MM.1S (cell line): ENCODE results near the gene XRCC6.

Experiments used
- DNase-seq: peaks from one replicate; pipeline ENCODE4 v3.0.0-alpha.2; 2015
- H2AFZ ChIP-seq: fragments of 300-600 bp; sonication (generic); 2 replicates; pipeline ENCODE4 v1.6.0; 2016; ENCODE audit warnings: antibody characterized with exemption, low read length
- H3F3A ChIP-seq: fragments of 300-600 bp; sonication (generic); 2 replicates; pipeline ENCODE4 v1.6.1; 2016; ENCODE audit warnings: mild to moderate bottlenecking, antibody characterized with exemption, low read length, moderate library complexity, mixed read lengths; ENCODE audit not compliant: insufficient read depth
- H3K27ac ChIP-seq: fragments of 300-600 bp; sonication (generic); 2 replicates; pipeline ENCODE4 v1.5.1; 2016; ENCODE audit warnings: mild to moderate bottlenecking, low read length
- H3K27me3 ChIP-seq: fragments of 300-600 bp; sonication (generic); replicated peaks from 2 replicates; pipeline ENCODE4 v1.6.0; 2016; ENCODE audit warnings: low read length; ENCODE audit not compliant: insufficient read depth
- H3K36me3 ChIP-seq: fragments of 300-600 bp; sonication (generic); replicated peaks from 2 replicates; pipeline ENCODE4 v1.6.1; 2016; ENCODE audit warnings: mild to moderate bottlenecking, low read length, mixed read lengths; ENCODE audit not compliant: insufficient read depth
- H3K4me1 ChIP-seq: fragments of 300-600 bp; sonication (generic); 2 replicates; pipeline ENCODE4 v1.6.1; 2016; ENCODE audit warnings: low read length, mixed read lengths
- H3K4me2 ChIP-seq: fragments of 300-600 bp; sonication (generic); 2 replicates; pipeline ENCODE4 v1.6.0; 2016; ENCODE audit warnings: low read depth, low read length
- H3K4me3 ChIP-seq: fragments of 300-600 bp; sonication (generic); 2 replicates; pipeline ENCODE4 v1.5.1; 2016; ENCODE audit warnings: low read length, mixed read lengths
- H3K79me2 ChIP-seq: fragments of 300-600 bp; sonication (generic); 2 replicates; pipeline ENCODE4 v1.6.1; 2016; ENCODE audit warnings: mixed run types, low read length, mixed read lengths
- H3K9ac ChIP-seq: fragments of 300-600 bp; sonication (generic); 2 replicates; pipeline ENCODE4 v1.6.1; 2016; ENCODE audit warnings: low read length, mixed read lengths
- H3K9me2 ChIP-seq: fragments of 300-600 bp; sonication (generic); replicated peaks from 2 replicates; pipeline ENCODE4 v1.6.1; 2016; ENCODE audit warnings: mild to moderate bottlenecking, low read length, mixed read lengths; ENCODE audit not compliant: insufficient read depth
- H3K9me3 ChIP-seq: fragments of 300-600 bp; sonication (generic); replicated peaks from 2 replicates; pipeline ENCODE4 v1.6.1; 2016; ENCODE audit warnings: mild to moderate bottlenecking, low read length, mixed read lengths; ENCODE audit not compliant: insufficient read depth
- H4K20me1 ChIP-seq: fragments of 300-600 bp; sonication (generic); 2 replicates; pipeline ENCODE4 v1.6.1; 2016; ENCODE audit warnings: mild to moderate bottlenecking, low read length, moderate library complexity, mixed read lengths; ENCODE audit not compliant: insufficient read depth
- EZH2 ChIP-seq: fragments of 300-600 bp; sonication (generic); optimal IDR thresholded peaks from 2 replicates; pipeline ENCODE3; 2017; ENCODE audit warnings: low read depth, mild to moderate bottlenecking, antibody characterized with exemption, low read length, mixed read lengths
- EZH2phosphoT487 ChIP-seq: fragments of 300-600 bp; sonication (generic); IDR thresholded peaks from 2 replicates; pipeline ENCODE4 v1.6.1; 2018; ENCODE audit warnings: antibody characterized with exemption, low read length
- TF ChIP-seq, protein P1 (sequence below): fragments of 300-600 bp; sonication (generic); IDR thresholded peaks from 2 replicates; pipeline ENCODE4 v1.5.1; 2016; ENCODE audit warnings: antibody characterized with exemption, low read length, mixed read lengths

The XRCC6 gene

DNA sequence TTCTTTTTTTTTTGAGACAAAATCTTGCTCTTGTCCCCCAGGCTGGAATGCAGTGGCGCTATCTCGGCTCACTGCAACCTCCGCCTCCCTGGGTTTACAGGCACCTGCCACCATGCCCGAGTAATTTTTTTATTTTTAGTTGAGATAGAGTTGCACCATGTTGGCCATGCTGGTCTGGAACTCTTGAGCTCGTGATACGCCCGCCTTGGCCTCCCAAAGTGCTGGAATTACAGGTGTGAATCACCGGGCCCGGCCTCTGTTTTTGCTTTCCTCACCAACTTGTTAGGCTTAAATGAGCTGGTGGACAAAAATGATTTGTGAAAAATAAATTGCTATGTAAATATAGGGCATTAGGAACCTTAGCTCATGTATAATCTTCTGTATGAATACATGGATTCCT, 81.7 kb downstream of the XRCC6 start:
- H3K36me3 ChIP-seq: no peaks in the 10 kb centered on the region
- H2AFZ ChIP-seq: no peak overlapping the region
- no peak overlapping the region for H3K9ac ChIP-seq
- no peak overlapping the region for H3K4me3 ChIP-seq
- H3K27me3 ChIP-seq: no peaks in the 10 kb centered on the region
- H3K27ac ChIP-seq: no peak overlapping the region
- H3K9me2 ChIP-seq: no peaks in the 10 kb centered on the region
- DNase-seq: no peak
- H3K4me2 ChIP-seq: no peak overlapping the region
- H3K79me2 ChIP-seq: no peaks in the 10 kb centered on the region
- H3F3A ChIP-seq: no peaks in the 10 kb centered on the region
- no peaks in the 10 kb centered on the region for H3K9me3 ChIP-seq
- TF ChIP-seq, protein P1, sequence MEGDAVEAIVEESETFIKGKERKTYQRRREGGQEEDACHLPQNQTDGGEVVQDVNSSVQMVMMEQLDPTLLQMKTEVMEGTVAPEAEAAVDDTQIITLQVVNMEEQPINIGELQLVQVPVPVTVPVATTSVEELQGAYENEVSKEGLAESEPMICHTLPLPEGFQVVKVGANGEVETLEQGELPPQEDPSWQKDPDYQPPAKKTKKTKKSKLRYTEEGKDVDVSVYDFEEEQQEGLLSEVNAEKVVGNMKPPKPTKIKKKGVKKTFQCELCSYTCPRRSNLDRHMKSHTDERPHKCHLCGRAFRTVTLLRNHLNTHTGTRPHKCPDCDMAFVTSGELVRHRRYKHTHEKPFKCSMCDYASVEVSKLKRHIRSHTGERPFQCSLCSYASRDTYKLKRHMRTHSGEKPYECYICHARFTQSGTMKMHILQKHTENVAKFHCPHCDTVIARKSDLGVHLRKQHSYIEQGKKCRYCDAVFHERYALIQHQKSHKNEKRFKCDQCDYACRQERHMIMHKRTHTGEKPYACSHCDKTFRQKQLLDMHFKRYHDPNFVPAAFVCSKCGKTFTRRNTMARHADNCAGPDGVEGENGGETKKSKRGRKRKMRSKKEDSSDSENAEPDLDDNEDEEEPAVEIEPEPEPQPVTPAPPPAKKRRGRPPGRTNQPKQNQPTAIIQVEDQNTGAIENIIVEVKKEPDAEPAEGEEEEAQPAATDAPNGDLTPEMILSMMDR: no peak
- TF ChIP-seq EZH2 (no peak), EZH2phosphoT487 (no peak)
- no peaks in the 10 kb centered on the region for H3K4me1 ChIP-seq
- no peaks in the 10 kb centered on the region for H4K20me1 ChIP-seq

DNA sequence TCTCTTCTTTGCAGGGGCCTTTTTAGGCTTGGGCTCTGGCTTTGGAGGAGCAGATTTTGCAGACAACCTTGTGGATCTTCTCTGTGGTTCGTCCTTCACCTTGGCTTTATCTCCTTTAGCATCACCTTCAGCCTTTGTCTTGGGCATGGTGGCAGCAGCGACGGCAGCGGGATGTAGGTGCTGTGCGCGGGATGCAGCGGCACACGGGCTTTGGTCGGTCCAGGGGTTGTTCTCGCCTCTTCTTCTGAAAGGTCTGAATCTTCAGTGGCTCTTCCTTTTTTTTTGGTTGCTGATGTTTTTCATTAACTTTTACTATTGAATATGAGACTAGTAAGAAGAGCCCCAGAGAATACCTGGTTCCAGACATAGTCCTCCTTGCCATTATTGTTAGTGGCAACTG, 88.2 kb downstream of the XRCC6 start:
- Histone ChIP-seq H3K36me3 (no peaks in the 10 kb centered on the region), H3K4me2 (no peak overlapping the region), H3K79me2 (no peaks in the 10 kb centered on the region), H3K9ac (no peak overlapping the region), H2AFZ (no peak overlapping the region), H3K9me2 (no peaks in the 10 kb centered on the region), H3K4me3 (no peak overlapping the region), H3K9me3 (no peaks in the 10 kb centered on the region), H3K27ac (no peak overlapping the region), H3F3A (no peaks in the 10 kb centered on the region), H4K20me1 (no peaks in the 10 kb centered on the region), H3K27me3 (no peaks in the 10 kb centered on the region), H3K4me1 (peaks cover 11% of the 10 kb centered on the region)
- TF ChIP-seq EZH2phosphoT487 (no peak), EZH2 (no peak)
- TF ChIP-seq, protein P1: no peak
- DNase-seq: no peak

DNA sequence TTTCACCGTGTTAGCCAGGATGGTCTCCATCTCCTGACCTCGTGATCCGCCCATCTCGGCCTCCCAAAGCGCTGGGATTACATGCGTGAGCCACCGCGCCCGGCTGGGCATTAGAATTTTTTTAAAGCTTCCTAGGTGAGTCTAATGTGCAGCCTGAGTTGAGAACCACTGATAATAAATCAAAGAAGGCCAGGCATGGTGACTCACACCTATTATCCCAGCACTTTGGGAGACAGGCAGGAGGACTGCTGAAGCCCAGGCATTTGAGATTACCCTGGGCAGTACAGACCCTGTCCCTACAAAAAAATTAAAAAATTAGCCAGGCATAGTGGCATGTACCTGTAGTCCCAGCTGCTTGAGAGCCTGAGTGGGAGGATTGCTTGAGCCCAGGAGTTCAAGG, 91.9 kb downstream of the XRCC6 start:
- Histone ChIP-seq H3K4me2 (no peak overlapping the region), H2AFZ (no peak overlapping the region), H3K9me2 (no peaks in the 10 kb centered on the region), H3K4me1 (peaks cover 11% of the 10 kb centered on the region), H4K20me1 (no peaks in the 10 kb centered on the region), H3K36me3 (no peaks in the 10 kb centered on the region), H3K27ac (no peak overlapping the region), H3K4me3 (no peak overlapping the region), H3K9me3 (no peaks in the 10 kb centered on the region), H3K27me3 (no peaks in the 10 kb centered on the region), H3F3A (no peaks in the 10 kb centered on the region), H3K79me2 (no peaks in the 10 kb centered on the region), H3K9ac (no peak overlapping the region)
- TF ChIP-seq, protein P1: no peak
- TF ChIP-seq EZH2 (no peak), EZH2phosphoT487 (no peak)
- no peak for DNase-seq
